Activated gamma-delta T cell (primary cell): ENCODE results near the gene USP3.
A peak's percentile ranks its signal among the peaks of the same experiment; 100 is the strongest.

ENCODE experiments used
- DNase-seq: peaks from one replicate; lab custom pipeline; 2025; lab: John Stamatoyannopoulos, UW

The USP3 gene

GRCh38 chr15:63497642-63498467 lies 6.5 kb upstream of the USP3 start:
- DNase-seq, result no peak

DNA sequence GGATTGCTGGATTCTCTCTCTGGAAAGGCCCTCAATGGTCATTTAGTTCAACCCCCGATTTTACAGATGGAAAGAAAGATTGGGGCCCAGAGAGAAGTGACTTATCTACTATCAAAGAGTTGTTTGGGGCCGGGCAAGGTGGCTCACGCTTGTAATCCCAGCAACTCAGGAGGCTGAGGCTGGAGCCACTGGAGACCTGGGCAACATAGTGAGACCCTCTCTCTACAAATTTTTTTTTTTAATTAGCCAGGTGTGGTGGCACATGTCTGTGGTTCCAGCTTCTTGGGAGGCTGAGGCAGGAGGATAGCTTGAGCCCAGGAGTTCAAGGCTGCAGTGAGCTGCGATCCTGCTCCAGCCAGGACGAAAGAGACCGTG lies 5.2 kb upstream of the USP3 start:
- no peak for DNase-seq

DNA sequence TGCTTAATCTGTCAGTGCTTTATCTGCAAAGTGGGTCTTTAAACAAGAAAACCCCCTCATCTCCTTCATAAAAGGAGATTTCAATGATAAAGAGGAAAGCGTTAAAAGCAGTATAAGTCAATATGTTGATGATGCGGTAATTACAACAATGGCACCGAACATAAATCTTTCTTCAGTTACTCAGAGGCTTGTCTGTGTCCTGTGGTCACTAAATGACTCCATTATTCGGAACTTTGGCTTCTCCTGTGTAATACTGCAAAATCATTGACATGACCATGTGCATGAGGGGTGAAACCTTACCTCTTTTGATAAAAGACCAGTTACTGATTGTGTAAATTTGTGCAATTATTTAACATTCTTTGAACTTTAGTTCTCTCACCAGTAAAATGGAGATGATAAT lies 4.8 kb upstream of the USP3 start:
- no peak for DNase-seq

- DNase-seq, result no peak
Observed at GRCh38 chr15:63500265-63501250, 3.8 kb upstream of the USP3 start.

DNA sequence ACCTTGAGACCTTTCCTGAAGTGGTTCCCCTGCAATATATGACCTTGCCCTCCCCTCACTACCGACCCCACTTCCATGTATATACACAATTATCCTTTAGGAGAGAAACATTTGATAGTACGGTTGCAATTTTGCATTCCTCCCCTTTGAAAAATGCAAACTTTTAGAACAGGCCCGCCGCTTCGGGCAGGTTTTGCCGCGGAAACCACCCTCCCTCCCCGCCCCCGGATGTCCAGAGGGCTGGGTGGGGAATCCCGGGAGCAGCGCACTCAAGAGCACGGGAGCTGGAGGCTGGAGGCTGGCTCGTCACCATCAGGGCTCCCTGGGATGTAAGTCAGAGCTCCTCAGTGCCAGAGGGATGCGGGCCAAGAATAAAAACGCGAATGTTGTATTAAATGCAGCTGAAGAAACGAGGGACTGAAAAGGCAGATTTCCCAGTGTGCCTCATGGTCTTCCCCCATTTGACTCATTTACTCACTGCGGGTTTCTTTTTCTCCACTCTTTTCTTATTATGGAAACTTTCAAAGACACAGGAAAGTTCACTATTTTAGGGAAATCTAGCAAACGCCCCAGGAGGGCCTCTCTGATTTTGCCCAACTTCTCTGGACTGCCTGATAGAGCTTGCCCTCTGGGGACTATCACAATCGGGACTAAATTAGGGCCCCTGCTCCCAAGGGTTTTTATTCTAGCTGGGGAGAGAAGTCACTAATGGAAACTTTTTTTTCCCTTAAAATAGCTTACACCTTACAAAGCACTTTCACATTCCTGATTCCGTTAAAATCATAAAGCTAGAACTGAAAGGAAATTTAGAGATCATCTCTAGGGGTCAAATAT lies 2.9 kb upstream of the USP3 start:
- DNase-seq, result peak; percentile 25

- DNase-seq, result no peak
Observed at GRCh38 chr15:63502137-63502766, 2.1 kb upstream of the USP3 start.

DNA sequence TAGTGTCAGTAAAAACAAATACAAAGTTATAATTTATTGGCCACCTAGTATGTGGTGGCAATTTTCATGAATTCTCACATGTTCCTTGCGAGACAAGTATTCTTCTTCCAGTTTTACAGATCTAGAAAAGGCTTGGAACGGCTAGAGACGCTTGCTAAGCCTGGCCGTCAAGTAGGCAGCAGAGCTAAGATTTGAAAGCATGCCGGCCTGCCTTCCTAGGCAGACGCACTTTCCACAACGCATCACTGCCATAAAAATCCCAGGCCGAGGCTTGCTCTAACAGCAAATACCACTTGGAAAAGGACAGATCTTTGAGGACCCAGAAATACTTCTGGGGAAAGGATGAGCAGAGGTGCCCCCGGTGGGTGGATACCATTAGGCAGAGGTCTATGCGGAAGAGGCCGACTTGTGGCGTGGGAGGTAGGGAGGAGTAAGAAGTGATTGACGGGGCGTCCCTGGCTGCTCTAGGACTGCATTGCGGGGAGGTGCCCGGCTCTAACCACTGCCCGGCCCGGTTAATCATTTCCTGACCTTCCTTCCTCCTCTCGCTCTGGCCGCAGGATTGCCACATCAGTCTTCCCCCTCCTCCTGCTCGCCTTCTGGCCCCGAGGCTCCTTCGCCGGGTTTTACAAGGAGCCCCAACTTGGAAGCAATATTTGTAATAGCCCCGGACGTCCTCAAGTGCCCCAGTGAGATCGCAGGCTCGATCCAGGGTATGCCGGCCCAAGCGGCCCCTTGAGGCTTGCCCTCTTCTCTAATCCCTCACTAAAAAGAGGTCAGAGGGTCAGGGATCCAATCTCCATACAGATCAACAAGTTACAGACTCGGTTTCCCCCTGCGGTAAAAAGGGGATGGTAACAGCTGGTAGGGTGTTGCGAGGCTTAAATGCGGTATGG lies 1.3 kb upstream of the USP3 start:
- peak; percentile 31 for DNase-seq

DNA sequence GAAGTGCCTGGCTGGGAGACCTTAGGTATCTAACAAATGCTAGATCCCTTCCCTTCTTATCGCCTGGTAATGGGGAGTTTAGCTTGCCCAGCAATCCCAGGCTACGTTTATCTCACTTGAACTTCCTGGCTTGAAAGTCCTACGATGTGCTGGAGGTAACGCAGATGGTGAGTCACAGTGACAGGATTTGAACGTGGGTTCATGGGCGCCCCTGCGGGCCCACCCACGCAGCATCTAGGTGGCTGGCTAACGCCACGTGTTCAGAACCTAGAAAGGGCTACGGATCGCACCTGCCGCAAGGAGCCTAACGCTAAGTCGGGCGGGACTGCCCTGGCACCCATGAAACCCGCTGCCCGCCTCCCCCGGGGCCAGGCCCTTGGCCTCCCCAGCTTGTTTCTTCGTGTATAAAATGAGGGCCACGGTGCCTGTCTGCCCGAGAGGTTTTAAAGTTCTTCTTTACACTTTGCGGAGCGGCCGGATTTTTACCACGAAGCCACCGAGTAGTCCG lies 600 bp upstream of the USP3 start:
- peak; percentile 67 for DNase-seq

DNA sequence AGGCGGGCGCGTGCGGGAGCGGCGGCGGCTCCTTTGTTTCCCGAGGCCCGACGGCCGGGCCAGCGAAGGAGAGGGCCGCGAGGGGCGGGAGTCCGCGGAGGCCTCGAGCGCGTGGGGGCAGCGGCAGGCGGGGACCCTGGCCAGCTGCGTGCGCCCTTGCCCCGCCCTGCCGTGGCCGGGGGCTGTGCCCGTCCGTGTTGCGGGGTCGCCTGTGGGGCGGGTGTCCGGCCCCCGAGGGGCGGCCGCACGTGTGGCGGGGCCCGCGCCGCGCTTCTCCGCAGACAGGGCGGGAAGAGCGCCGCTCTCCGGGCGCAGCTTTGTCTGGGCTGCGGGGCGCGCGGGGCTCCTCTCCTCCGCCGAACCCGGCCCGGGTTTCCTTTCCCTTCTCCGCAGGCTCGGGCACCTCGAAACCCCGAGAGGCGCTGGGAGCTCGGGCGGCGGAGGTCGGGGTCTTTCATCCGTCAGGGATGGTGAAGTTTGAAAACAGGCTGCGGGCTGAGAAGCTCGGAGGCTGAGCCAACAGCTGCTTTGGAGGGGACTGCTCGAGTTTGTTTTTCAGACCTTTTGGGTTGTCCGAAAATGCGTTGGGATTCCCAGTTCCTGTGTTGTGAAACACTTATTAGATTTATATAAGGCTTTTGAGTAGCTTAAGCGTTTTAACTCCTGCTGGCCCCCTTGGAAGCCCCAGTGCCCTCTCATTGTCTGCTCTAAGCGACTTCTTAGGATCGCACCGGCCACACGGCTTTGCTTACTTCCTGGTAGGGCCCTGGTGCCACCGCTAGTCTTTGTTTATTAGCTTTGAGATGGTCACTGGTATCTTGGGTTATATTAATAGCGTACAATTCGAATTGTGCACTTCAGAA lies 817 bp downstream of the USP3 start:
- peak; percentile 41 for DNase-seq

DNA sequence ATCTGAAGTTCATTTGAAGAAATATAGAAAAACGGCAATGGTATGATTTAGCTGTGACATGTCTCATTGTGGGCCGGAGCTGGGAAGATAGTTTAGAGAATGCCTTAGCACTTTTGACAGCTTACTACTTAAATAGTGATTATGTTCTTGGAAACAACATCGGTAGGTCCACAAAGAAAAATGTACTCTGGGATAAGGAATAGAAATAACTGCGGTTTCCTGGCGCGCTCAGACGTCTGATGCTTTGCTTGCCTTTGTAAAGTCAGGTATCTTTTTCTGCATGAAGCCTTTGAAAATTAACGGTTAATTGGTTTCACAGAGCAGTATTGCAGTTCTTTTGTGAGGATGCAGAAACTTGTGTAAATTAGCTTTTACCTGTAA lies 1.4 kb downstream of the USP3 start:
- DNase-seq, result no peak

GRCh38 chr15:63506537-63507035 lies 2.2 kb downstream of the USP3 start:
- DNase-seq, result no peak

DNA sequence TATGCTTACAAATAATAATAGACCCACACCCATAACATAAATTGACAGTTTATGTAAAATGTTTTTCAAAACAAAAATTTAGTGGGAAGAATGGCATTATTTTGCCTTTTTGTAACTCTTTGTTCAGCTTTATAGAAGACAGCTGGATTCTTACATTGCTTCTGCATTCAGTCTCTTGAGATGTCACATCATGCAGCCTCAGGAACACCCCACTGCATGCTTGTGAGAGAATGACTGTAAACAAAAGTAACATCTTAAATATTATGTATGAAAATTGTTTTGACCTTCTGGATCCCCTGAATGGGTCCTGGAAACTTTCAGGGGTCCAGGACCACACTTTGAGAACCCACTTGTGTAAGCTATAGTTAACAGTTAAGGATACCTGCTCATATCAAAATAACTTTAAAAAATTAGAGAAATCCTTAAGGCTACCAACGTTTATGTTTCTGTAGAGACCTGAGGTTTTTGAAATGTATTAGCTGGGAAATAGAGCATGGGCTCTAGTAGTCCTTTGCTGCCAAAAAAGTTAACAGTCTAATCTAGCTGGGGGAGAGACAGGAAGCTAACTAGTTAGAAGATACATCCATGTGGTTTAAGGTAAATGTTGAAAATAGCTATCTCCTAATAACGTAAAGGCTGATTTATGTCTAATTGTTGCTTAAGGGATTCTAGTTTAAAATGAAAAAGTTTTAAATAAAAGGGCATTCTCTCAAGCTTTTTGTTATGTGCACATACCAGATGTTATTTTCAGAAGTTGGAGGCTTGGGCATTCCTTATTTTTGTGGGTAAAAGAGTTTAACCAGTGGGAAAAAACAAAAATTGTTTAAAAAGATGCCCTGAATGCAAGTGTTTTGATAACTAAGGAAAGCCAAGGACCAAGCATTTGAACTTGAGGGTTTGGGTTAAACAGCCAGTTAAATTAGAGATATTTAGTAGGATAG lies 3.8 kb downstream of the USP3 start:
- no peak for DNase-seq

GRCh38 chr15:63509056-63509954 lies 4.9 kb downstream of the USP3 start:
- DNase-seq, result no peak

DNA sequence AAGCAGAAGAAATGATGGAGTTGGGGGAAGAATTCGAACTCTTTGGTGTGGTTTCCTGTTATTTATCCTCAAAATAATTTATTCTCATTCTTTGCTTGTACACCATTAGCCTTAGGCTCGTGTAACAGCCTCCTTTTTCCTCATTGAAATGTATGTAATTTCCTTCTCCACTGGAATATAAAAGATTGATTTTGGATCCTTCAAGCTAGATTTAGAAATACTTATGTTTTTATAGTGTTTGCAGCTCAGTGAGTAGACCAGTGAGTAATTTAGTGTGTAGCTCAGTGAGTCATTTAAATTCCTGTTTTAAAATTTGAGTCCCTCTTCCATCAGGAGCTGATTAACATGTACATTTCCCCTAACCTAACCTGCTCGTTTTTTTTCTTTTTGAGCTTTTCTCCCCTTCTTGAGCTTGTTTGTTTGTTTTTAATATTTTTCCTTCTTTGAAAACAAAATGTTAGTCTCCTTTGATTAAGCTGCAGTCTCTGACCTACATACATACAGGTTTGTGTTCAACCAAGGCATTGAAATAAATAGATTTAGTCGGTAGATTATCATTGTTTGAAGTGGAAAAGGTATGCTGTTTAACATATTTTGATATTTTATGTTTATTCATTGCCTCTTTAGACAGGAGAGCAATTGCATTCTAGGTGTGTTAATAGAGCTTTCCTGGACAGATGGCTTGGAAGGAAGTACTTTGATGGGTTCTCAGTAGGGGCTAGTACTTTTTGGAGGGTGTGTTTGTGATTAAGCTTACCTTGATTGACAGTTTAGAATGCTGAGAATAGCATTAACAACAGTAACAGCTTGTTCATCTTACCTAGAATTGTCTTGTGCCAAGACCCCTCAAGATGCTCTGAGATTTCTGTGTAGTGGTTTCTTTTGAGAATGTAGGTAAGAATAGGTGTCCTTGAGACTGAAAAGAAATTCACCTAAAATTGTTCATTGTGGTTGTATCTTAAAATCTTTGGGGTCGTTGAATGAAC lies 5.9 kb downstream of the USP3 start:
- no peak for DNase-seq

- DNase-seq, result no peak
Observed at GRCh38 chr15:63512148-63512547, 7.8 kb downstream of the USP3 start.

GRCh38 chr15:63513271-63513670 lies 8.9 kb downstream of the USP3 start:
- no peak for DNase-seq
